Body of pancreas (tissue), 4 donors: Measurements from ENCODE around the gene PRR20E.

ENCODE experiments used
- POLR2A ChIP-seq, 3 donors: fragments of 450-650 bp; IDR thresholded peaks; one replicate each; pipeline ENCODE4 v1.6.1; 2016; ENCODE audit warnings: antibody characterized with exemption in 3 of 3, mild to moderate bottlenecking in 2 of 3
- TF ChIP-seq, protein P1 (sequence below), 7 experiments: fragments of 450-650 bp in 4 of 7; fragments of 200-600 bp in 3 of 7; sonication (generic) in 3 of 7; IDR thresholded peaks; one replicate each; pipeline ENCODE4 v1.5.1; 2016 to 2019; ENCODE audit warnings: antibody characterized with exemption in 7 of 7

DNA sequence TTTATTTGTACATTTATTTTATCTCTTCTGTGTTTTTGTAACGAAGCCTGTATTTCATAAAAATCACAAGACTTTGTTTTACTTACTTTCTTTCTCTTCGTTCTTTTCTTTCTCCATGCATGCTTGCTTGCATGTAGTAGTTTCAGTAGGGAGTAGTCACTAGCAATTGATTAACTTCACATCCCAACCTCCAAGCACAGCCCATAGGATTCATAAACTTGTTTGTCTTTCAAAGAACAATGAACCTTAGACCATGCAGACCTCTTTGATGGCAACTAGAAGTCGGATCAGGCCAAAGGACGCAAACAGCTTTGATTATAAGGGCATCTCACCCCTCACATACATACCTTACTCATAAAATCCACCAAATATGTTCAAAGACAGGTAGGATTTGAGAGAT is 29.4 kb upstream of the PRR20E start:
- TF ChIP-seq, protein P1, sequence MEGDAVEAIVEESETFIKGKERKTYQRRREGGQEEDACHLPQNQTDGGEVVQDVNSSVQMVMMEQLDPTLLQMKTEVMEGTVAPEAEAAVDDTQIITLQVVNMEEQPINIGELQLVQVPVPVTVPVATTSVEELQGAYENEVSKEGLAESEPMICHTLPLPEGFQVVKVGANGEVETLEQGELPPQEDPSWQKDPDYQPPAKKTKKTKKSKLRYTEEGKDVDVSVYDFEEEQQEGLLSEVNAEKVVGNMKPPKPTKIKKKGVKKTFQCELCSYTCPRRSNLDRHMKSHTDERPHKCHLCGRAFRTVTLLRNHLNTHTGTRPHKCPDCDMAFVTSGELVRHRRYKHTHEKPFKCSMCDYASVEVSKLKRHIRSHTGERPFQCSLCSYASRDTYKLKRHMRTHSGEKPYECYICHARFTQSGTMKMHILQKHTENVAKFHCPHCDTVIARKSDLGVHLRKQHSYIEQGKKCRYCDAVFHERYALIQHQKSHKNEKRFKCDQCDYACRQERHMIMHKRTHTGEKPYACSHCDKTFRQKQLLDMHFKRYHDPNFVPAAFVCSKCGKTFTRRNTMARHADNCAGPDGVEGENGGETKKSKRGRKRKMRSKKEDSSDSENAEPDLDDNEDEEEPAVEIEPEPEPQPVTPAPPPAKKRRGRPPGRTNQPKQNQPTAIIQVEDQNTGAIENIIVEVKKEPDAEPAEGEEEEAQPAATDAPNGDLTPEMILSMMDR (IDR thresholded peaks at IDR 0.05), result no peak
- no peak for TF ChIP-seq POLR2A (IDR thresholded peaks at IDR 0.05)
